ENCODE results near the gene KRTAP10-8.
"Not testable (repeated sequence)": the region's sequence is repeated elsewhere in the genome, so short reads cannot be mapped to it uniquely, and the experiment has no call there.

KRTAP10-8 gene

GRCh38 chr21:44600118-44600978, 11.5 kb upstream of the KRTAP10-8 start, which contains the start of gene KRTAP10-7:
Gene KRTAP10-7, plus strand, starts transcription at chr21:44600597. Its CDS starts 25 bp downstream, at chr21:44600622.
- not testable (repeated sequence) for DNase-seq

- DNase-seq = not testable (repeated sequence)
Observed at GRCh38 chr21:44601091-44601490, 10.8 kb upstream of the KRTAP10-8 start.

GRCh38 chr21:44601596-44602462, 10.1 kb upstream of the KRTAP10-8 start:
- DNase-seq = no peak

GRCh38 chr21:44602463-44602850, 9.4 kb upstream of the KRTAP10-8 start:
- no peak for DNase-seq

- no peak for DNase-seq
Observed at GRCh38 chr21:44603109-44603875, 8.6 kb upstream of the KRTAP10-8 start.

GRCh38 chr21:44603911-44604310, 8.0 kb upstream of the KRTAP10-8 start:
- no peak for DNase-seq

- no peak for DNase-seq
Observed at GRCh38 chr21:44606495-44606894, 5.4 kb upstream of the KRTAP10-8 start.

- no peak for DNase-seq
Observed at GRCh38 chr21:44609193-44609592, 2.7 kb upstream of the KRTAP10-8 start.

- DNase-seq = not testable (repeated sequence)
Observed at GRCh38 chr21:44610157-44610843, 1.6 kb upstream of the KRTAP10-8 start.

GRCh38 chr21:44611551-44611950, 328 bp upstream of the KRTAP10-8 start:
- no peak for DNase-seq

- no peak for DNase-seq
Observed at GRCh38 chr21:44612669-44613229, 870 bp downstream of the KRTAP10-8 start.

- DNase-seq = no peak
Observed at GRCh38 chr21:44613386-44614155, 1.7 kb downstream of the KRTAP10-8 start.

GRCh38 chr21:44614161-44614631, 2.3 kb downstream of the KRTAP10-8 start:
- DNase-seq = no peak

- DNase-seq = no peak
Observed at GRCh38 chr21:44614961-44615391, 3.1 kb downstream of the KRTAP10-8 start.

- no peak for DNase-seq
Observed at GRCh38 chr21:44615466-44615865, 3.6 kb downstream of the KRTAP10-8 start.

- no peak for DNase-seq
Observed at GRCh38 chr21:44615911-44616590, 4.2 kb downstream of the KRTAP10-8 start.

- no peak for DNase-seq
Observed at GRCh38 chr21:44616591-44616926, 4.7 kb downstream of the KRTAP10-8 start.

GRCh38 chr21:44617071-44617501, 5.2 kb downstream of the KRTAP10-8 start:
- DNase-seq = no peak

GRCh38 chr21:44618504-44618903, 6.6 kb downstream of the KRTAP10-8 start:
- DNase-seq = no peak

GRCh38 chr21:44618909-44619308, 7.0 kb downstream of the KRTAP10-8 start:
- DNase-seq = no peak
